HG02970 (cell line): Measurements from ENCODE around the gene DYSF.

Experiments
- ATAC-seq: cut with Tn5 transposase; IDR thresholded peaks from one replicate; pipeline ENCODE4 v1.9.1; 2021; ENCODE audit warnings: mild to moderate bottlenecking, moderate library complexity, moderate number of reproducible peaks; ENCODE audit not compliant: unreplicated experiment, low FRiP score

DYSF gene

DNA sequence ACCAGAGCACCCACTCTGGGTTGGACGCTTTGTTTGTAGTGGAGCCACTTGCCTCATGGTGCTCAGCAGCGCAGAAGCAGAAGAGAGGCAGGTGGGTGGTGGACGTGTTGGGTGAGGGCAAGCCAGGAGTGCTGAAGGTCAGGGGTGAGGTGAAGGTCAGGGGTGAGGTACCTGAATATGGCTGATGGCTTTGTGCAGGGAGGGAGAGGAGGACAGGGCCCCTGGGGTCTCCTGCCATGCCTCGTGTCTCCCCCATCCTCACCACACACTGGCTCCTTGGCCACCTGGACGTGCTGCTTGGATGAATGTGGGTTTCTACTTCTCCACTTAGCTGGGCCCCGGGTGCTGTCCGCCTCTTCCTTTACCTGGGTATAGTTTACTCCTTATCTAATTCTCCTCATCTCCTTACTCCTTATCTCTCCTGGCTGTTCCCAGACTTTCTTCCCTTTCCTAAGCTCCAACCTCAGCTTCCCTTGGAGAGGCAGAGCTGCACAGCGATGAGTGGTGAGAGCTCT lies 68.1 kb downstream of the DYSF start:
- ATAC-seq: no peak

GRCh38 chr2:71524476-71524875 lies 71.1 kb downstream of the DYSF start:
- no peak for ATAC-seq

DNA sequence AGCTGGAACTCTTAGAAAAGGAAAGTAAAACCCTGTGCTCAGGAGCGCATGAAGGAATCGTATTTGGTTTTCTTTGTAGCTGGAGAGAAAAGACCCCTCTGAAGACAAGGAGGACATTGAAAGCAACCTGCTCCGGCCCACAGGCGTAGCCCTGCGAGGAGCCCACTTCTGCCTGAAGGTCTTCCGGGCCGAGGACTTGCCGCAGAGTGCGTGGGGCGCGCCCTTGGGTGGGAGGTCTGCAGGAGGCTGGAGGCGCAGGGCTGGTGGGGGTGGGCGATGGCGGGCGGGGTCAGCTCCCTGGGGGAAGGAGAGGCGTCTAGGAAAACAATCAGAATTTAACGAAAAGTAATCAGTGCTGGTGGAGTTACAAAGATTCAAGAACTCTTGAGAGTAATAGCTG lies 72.8 kb downstream of the DYSF start:
- ATAC-seq: no peak

GRCh38 chr2:71526975-71527374 lies 73.6 kb downstream of the DYSF start:
- no peak for ATAC-seq

GRCh38 chr2:71528131-71528591 lies 74.8 kb downstream of the DYSF start:
- ATAC-seq: no peak

DNA sequence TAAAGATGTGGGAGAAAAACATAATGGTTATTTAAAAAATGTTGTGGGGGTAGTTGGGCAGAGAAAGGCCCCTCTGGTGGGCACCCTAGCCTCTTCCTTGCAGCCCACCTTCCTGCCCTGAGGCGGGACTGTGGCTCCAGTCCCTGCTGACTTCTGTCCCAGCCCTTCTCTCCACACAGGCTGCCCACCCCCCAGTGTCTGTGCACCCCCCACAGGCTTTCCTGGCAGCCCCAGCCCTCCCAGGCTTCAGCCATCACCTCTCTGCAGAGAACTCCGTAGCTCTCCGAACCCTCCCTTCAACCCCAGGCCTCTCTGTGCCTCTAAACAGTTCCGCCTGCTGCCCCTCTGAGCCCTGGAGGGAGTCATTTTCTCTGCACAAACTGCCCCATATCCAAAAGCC lies 75.4 kb downstream of the DYSF start:
- ATAC-seq: no peak

GRCh38 chr2:71530211-71530610 lies 76.8 kb downstream of the DYSF start:
- no peak for ATAC-seq

GRCh38 chr2:71530641-71531332 lies 77.4 kb downstream of the DYSF start:
- no peak for ATAC-seq

DNA sequence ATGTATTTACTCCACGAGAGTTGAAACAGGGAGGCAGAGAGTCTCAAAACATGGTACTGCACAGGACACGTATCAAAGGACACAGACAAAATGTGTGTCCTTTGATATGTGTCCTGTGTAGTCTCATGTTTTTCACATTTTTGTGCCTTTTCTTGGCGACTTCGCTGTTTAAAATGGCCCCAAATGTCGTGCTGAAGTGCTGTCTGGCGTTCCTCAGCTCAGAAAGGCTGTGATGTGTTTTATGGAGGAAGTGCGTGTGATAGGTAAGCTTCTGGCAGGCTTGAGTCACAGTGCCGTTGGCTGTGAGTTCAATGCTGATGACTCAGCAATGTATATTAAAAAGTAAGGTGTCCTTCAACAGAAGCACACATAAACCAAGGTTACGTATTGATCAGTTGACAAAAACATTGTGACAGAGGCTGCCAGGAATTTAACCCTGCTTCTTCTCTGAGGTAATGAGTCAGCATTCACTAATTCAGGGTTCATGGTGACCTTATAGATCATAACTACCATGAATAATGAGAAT lies 78.2 kb downstream of the DYSF start:
- no peak for ATAC-seq

DNA sequence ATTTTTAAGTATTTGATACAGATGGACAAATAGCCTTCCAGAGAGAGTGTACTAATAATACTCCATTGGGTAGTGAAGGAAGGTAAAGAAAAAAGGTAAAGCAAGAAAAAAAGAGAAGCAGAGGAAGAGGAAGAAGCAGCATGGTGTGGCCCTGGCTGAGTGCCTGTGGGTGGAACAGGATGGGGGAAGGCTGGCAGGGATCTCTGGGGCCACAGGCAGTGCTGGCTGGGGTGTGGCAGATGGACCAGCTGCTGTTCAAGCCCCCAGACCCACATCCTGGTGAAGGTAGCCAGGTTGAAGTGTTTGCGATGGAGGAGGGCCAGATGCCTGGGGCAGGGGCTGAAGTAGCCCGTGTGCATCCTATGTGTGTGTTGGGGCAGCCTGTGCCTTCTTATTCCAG lies 79.0 kb downstream of the DYSF start:
- ATAC-seq: no peak

- no peak for ATAC-seq
Observed at GRCh38 chr2:71534201-71534600, 80.8 kb downstream of the DYSF start.

DNA sequence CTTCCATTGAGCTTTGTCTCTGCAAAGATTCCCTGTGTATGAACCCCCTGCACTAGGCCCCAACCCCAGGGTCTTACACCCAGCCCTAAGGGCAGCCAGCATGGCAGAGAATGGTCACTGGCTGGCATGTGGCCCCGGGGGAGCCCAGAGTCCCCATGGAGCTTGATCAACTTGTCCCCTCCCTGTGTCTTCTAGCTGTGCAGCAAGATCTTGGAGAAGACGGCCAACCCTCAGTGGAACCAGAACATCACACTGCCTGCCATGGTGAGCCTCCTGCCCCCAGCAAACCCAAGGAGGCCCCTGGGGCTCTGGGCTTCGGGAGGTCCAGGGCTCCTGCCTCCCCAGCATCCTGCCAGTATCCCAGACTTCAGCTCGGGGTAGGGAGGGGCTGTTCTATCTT lies 81.5 kb downstream of the DYSF start:
- ATAC-seq: no peak

DNA sequence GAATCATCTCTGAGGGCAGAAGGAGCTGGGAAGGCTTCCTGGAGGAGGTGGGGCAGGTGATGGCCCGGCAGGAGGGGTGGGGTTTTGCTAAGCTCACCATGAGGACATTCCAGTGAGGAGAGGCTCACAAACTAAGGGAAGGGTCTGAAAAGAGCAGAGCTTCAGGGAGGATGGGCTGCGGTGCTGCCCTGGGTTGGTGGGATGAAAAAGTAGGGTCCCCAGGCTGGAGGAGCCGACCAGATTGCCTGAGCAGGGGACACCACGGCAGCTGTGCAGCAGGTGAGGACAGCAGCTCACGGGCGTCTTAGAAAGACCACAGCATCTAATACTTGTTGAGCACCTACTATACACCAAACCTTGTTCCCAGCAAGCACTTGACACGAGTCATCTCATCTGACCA lies 82.2 kb downstream of the DYSF start:
- ATAC-seq: no peak

GRCh38 chr2:71536226-71536671 lies 82.9 kb downstream of the DYSF start:
- ATAC-seq: no peak

DNA sequence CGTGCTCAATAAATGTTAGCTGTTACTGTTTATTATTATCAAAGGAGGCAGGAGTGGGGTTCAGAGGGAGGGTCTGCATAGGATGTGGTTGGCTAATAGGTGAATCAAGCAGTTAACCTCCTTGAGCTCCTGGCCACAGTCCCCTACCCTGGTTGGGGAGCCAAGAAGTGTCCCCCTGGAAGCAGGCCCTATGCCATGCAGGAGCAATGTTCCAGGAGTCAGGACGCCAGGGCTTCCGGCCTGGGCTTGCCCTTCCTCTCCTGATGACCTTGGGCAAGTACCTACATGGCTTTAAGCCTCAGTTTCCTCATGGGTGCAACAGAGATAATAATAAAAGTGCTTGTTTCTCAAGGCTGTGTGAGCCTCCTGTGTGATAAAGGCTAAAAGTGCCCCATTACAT lies 84.9 kb downstream of the DYSF start:
- ATAC-seq: no peak

DNA sequence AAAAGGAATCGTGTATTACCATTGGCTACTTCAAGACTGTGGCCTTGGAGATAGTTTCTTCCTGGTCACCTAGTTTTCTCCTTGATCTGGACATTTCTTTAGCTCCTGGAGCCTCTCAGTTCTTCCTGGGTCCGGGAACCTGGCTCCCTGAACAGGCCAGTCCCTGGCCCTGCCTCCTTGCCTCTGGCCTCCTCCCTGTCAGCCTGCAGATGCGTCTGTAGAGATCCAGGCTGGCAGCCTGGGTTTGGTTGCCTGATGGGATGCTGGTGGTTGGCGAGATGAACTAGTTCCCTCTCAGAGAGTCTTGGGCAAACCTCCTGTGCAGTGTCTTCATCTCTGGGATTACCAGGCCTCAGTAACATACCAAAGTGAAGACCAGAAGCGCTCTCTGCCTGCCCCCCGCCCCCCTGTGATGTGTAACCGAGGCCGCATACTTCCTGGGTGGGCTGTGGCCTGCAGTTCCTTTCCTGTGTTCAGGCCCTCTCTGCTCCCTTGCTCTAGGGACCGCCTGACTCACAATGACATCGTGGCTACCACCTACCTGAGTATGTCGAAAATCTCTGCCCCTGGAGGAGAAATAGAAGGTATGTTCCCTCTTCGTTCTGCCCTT lies 85.4 kb downstream of the DYSF start:
- no peak for ATAC-seq

GRCh38 chr2:71540818-71541217 lies 87.5 kb downstream of the DYSF start:
- no peak for ATAC-seq

DNA sequence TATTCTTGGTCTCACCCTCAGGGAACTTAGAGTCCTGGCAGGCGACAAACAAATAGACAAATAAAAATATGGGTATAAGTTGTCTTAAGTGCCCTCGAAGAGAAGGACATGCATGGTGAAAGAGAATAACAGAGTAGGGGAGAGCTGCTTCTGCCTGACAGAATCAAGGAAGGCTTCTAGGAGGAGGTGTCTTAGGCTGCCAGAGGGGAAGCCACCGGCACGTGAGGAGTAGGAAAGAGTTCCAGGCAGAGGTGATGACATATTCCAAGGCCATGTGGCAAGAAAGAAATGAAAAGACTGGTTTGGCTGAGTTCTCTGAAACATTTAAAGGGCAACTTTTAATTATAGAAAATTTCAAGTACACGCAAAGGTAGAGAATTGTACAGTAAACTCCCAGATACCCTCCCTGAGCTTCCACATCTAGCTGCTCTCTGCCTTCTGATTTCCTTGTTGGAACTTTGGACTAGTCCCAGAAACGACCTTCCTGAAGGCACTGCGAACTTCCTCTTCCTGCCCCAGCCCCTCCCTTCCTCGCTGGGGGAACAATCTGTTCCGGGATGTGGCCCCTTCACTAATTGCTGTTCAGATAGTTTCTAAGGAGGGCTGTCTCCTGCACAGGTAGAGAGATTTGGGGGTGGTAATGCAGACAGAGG lies 91.7 kb downstream of the DYSF start:
- ATAC-seq: no peak

- ATAC-seq: no peak
Observed at GRCh38 chr2:71545572-71546274, 92.4 kb downstream of the DYSF start.

DNA sequence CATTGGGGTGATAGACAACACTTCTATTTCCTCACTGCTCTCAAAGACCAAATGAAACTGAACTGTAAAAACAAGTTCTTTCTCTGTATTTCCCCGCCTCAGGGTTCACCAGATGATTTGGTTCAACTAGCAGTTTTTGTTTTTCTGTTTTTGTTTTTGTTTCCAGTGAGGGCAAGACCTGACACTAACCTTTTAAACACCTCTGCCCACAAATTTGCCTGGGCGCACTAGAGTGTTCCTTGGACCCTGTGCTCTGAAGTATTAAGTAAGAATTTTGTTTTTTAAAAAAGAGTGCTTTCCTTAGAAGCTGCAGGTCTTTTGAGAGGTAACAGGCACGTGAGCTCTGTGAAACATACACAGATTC lies 92.9 kb downstream of the DYSF start:
- no peak for ATAC-seq

DNA sequence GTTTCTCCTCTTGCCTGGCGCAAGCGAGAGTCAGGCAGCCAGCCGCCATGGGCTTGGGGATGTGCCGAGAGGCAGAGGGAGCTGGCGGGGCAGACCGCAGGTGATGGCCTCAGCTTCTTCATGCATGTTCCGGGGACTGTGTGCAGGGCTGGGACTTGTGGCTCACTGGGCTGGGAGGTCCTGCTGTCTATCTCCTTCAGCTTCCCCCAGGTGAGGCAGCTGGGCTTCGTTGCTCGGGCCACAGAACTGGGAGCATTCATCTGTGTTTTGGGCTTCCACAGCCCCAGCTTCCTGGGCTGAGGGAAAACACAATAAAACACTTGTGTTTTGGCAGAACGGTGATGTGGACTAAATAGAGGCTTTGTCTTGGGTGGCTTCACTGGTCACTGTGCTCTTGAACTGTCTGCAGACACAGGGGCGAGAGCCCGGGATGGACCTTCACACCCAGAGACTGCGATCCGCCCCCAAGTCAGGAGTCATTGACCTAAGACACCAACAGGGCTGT lies 93.5 kb downstream of the DYSF start:
- ATAC-seq: no peak
